ENCODE data around the gene CD36. TPM values are rescaled to one million over a fixed set of nuclear protein-coding genes. Genes with fewer than 3 reads are reported as not detected.

CD36 gene
- total RNA-seq, 1 experiment from 2014 or later = 0.28 TPM

DNA sequence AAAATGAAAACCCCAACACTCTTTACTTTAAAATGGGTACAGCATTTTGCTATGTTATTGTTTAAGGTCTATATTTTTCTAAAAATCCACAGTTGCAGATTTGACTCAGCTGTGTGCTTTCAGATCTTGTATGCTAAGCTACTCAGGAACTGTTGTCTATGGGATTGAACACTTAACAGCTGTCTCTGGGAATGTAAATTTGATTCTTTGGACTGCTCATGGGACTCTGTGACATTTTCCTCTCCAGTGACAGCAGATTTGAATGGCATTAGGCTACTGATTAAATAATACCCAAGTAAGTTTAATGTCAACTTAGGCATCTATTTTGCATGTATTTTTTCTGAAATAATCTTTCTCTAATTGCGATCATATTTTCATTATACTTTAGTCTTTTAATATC, 1.7 kb upstream of the CD36 start:
- H2AFZ ChIP-seq (ENCODE audit: low read length) = no peak overlapping the region
- no peak for DNase-seq
- no peaks in the 10 kb centered on the region for H3K4me1 ChIP-seq (ENCODE audit: insufficient read depth, low read length)
- no peak overlapping the region for H3K27ac Mint-ChIP-seq
- H3K4me2 ChIP-seq (ENCODE audit: insufficient read depth, insufficient read length, low read length) = no peak overlapping the region
- no peak overlapping the region for H2BK5ac ChIP-seq (ENCODE audit: insufficient read length, low read length)
- no peak overlapping the region for H2BK15ac ChIP-seq (ENCODE audit: low read depth, low read length)
- H3K36me3 Mint-ChIP-seq (ENCODE audit: insufficient read depth in 1 of 3, low read depth in 3 of 3) = no peaks in the 10 kb centered on the region
- H2AK5ac ChIP-seq (ENCODE audit: insufficient read length, low read length) = no peak overlapping the region
- no peak overlapping the region for H2BK12ac ChIP-seq (ENCODE audit: insufficient read length, low read depth, low read length)
- H3K4me3 Mint-ChIP-seq = no peak overlapping the region
- H3K79me1 ChIP-seq (ENCODE audit: insufficient read depth, low read depth, low read length, poor library complexity, severe bottlenecking) = no peaks in the 10 kb centered on the region
- H3K9me3 Mint-ChIP-seq = no peaks in the 10 kb centered on the region
- 0 out of 4 replicates have a peak, but pooled peaks cover 0 to 4% of the 10 kb centered on the region in 2 experiments for H3K4me1 Mint-ChIP-seq
- H3K27ac ChIP-seq (ENCODE audit: insufficient read length, low read depth, low read length) = no peak overlapping the region
- H3K23me2 ChIP-seq (ENCODE audit: insufficient read length, low read depth, low read length, poor library complexity, severe bottlenecking) = no peaks in the 10 kb centered on the region
- no peak overlapping the region for H2BK20ac ChIP-seq (ENCODE audit: low read depth, low read length, poor library complexity, severe bottlenecking)
- TF ChIP-seq, protein P1, sequence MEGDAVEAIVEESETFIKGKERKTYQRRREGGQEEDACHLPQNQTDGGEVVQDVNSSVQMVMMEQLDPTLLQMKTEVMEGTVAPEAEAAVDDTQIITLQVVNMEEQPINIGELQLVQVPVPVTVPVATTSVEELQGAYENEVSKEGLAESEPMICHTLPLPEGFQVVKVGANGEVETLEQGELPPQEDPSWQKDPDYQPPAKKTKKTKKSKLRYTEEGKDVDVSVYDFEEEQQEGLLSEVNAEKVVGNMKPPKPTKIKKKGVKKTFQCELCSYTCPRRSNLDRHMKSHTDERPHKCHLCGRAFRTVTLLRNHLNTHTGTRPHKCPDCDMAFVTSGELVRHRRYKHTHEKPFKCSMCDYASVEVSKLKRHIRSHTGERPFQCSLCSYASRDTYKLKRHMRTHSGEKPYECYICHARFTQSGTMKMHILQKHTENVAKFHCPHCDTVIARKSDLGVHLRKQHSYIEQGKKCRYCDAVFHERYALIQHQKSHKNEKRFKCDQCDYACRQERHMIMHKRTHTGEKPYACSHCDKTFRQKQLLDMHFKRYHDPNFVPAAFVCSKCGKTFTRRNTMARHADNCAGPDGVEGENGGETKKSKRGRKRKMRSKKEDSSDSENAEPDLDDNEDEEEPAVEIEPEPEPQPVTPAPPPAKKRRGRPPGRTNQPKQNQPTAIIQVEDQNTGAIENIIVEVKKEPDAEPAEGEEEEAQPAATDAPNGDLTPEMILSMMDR (conservative IDR thresholded peaks at IDR 0.05) = no peak
- no peak overlapping the region for H3T11ph ChIP-seq (ENCODE audit: low read length)
- no peaks in the 10 kb centered on the region for H3K9me3 ChIP-seq (ENCODE audit: control insufficient read depth, low read depth, low read length)
- no peak overlapping the region for H3K14ac ChIP-seq (ENCODE audit: insufficient read depth, low read length)
- H3K9ac ChIP-seq (ENCODE audit: extremely low read depth, insufficient read length, low read length) = no peak overlapping the region
- H3K4ac ChIP-seq (ENCODE audit: low read depth, low read length) = no peak overlapping the region
- H3K79me2 ChIP-seq (ENCODE audit: insufficient read depth, low read length) = no peaks in the 10 kb centered on the region
- no CpG with 5 or more reads among the region's 1 CpG for WGBS (ENCODE audit: extremely low coverage, insufficient read length, low lambda C conversion rate)
- H4K5ac ChIP-seq (ENCODE audit: insufficient read length, low read depth, low read length) = no peak overlapping the region
- no peaks in the 10 kb centered on the region for H3K27me3 Mint-ChIP-seq (ENCODE audit: low read depth)
- H4K20me1 ChIP-seq (ENCODE audit: control insufficient read depth, insufficient read depth, insufficient read length) = no peaks in the 10 kb centered on the region
- no peak overlapping the region for H3K18ac ChIP-seq (ENCODE audit: insufficient read length, low read depth, low read length)
- H2BK120ac ChIP-seq (ENCODE audit: low read depth, low read length, poor library complexity, severe bottlenecking) = no peak overlapping the region
- no peak overlapping the region for H4K91ac ChIP-seq (ENCODE audit: insufficient read length, low read depth, low read length)
- H4K8ac ChIP-seq (replicated peaks; ENCODE audit: insufficient read length, low read depth, low read length) = no peak overlapping the region
- H3K56ac ChIP-seq (ENCODE audit: insufficient read length, low read depth, low read length) = no peak overlapping the region
- no peak overlapping the region for H3K23ac ChIP-seq (ENCODE audit: insufficient read length, low read depth, low read length)
- no peaks in the 10 kb centered on the region for H3K27me3 ChIP-seq (ENCODE audit: insufficient read depth, low read length)

Measured in H9 (cell line).